SK-N-SH (cell line): ENCODE results near the gene SNW1. TPM values are rescaled to one million over a fixed set of nuclear protein-coding genes. Genes with fewer than 3 reads are reported as not detected.

ENCODE experiments used
- CTCF ChIA-PET: fragments of 300-600, 350-600 bp; formaldehyde crosslinking; extraction: SDS; loops from one replicate; lab custom pipeline; 2021; lab: Yijun Ruan, JAX
- POLR2A ChIA-PET: fragments of 350-600 bp; sonication (Branson Sonifier 250); formaldehyde crosslinking; extraction: SDS; loops from one replicate; lab custom pipeline; 2020; ENCODE audit warnings: antibody characterized with exemption, inconsistent platforms; lab: Yijun Ruan, JAX
- DNase-seq: peaks from one replicate; pipeline ENCODE4 v3.0.0; 2012
- H2AFZ ChIP-seq: fragments of 200-600 bp; sonication (generic); 2 replicates; pipeline ENCODE4 v1.8.1; 2016; ENCODE audit warnings: antibody characterized with exemption, mild to moderate bottlenecking, low read depth
- H3F3A ChIP-seq: fragments of 200-600 bp; sonication (generic); replicated peaks from 2 replicates; pipeline ENCODE3; 2016; ENCODE audit warnings: antibody characterized with exemption, mild to moderate bottlenecking; ENCODE audit not compliant: insufficient read depth
- H3K27ac ChIP-seq, 2 experiments: fragments of 200-500 bp in 1 of 2; fragments of 200-600 bp in 1 of 2; sonication (Bioruptor generic) in 1 of 2; sonication (generic), shearing (Covaris generic) in 1 of 2; 2 replicates each; pipeline versions ENCODE4 v1.5.1 to v1.6.1; 2014 to 2016; ENCODE audit warnings: low read depth in 2 of 2, inconsistent platforms in 1 of 2, low read length in 1 of 2, mild to moderate bottlenecking in 1 of 2, mixed read lengths in 1 of 2
- H3K27me3 ChIP-seq: fragments of 200-600 bp; sonication (generic), shearing (Covaris generic); 2 replicates; pipeline ENCODE4 v1.6.1; 2016; ENCODE audit warnings: mixed run types; ENCODE audit not compliant: insufficient read depth
- H3K36me3 ChIP-seq, 2 experiments: fragments of 200-500 bp in 1 of 2; fragments of 200-600 bp in 1 of 2; sonication (Bioruptor generic) in 1 of 2; sonication (generic) in 1 of 2; replicated peaks in 1 of 2; 2 replicates each; pipeline versions ENCODE3 to v1.5.1; 2014 to 2016; ENCODE audit warnings: low read length in 1 of 2, mild to moderate bottlenecking in 1 of 2; ENCODE audit not compliant: insufficient read depth in 2 of 2, control insufficient read depth in 1 of 2
- H3K4me1 ChIP-seq, 2 experiments: fragments of 200-500 bp in 1 of 2; fragments of 200-600 bp in 1 of 2; sonication (Bioruptor generic) in 1 of 2; sonication (generic), shearing (Covaris generic) in 1 of 2; 2 replicates each; pipeline versions ENCODE4 v1.5.1 to v1.6.1; 2014 to 2016; ENCODE audit warnings: low read depth in 1 of 2, low read length in 1 of 2, mixed run types in 1 of 2; ENCODE audit not compliant: insufficient read depth in 2 of 2, control insufficient read depth in 1 of 2
- H3K4me2 ChIP-seq: fragments of 200-600 bp; sonication (generic), shearing (Covaris generic); 2 replicates; pipeline ENCODE4 v1.6.1; 2017; ENCODE audit warnings: mixed run types
- H3K4me3 ChIP-seq, 2 experiments: fragments of 200-500 bp in 1 of 2; fragments of 200-600 bp in 1 of 2; sonication (Bioruptor generic) in 1 of 2; sonication (generic), shearing (Covaris generic) in 1 of 2; 2 replicates each; pipeline versions ENCODE4 v1.5.1 to v1.8.1; 2014 to 2016; ENCODE audit warnings: low read depth in 2 of 2, inconsistent platforms in 1 of 2, low read length in 1 of 2, mild to moderate bottlenecking in 1 of 2, mixed read lengths in 1 of 2, moderate library complexity in 1 of 2
- H3K79me2 ChIP-seq: fragments of 200-600 bp; sonication (generic); 2 replicates; pipeline ENCODE4 v1.8.1; 2017; ENCODE audit warnings: mild to moderate bottlenecking; ENCODE audit not compliant: insufficient read depth
- H3K9ac ChIP-seq: fragments of 200-600 bp; sonication (generic); 2 replicates; pipeline ENCODE4 v1.6.1; 2017; ENCODE audit warnings: mixed run types
- H3K9me2 ChIP-seq: fragments of 200-600 bp; sonication (generic); 2 replicates; pipeline ENCODE4 v1.6.1; 2017; ENCODE audit warnings: mixed run types
- H3K9me3 ChIP-seq: fragments of 200-600 bp; sonication (generic); 2 replicates; pipeline ENCODE4 v1.6.1; 2017; ENCODE audit warnings: mixed run types, mild to moderate bottlenecking, moderate library complexity
- H4K20me1 ChIP-seq: fragments of 200-600 bp; sonication (generic); 2 replicates; pipeline ENCODE4 v1.6.1; 2017; ENCODE audit warnings: mild to moderate bottlenecking, mixed run types; ENCODE audit not compliant: insufficient read depth
- GABPA ChIP-seq: IDR thresholded peaks from 2 replicates; pipeline ENCODE4 v1.4.0; 2012; ENCODE audit warnings: low read depth, mild to moderate bottlenecking
- IRF3 ChIP-seq: fragments of 150-350 bp; IDR thresholded peaks from 2 replicates; pipeline ENCODE4 v1.6.1; 2016; ENCODE audit warnings: mild to moderate bottlenecking, low read depth, low read length
- JUND ChIP-seq: IDR thresholded peaks from 2 replicates; pipeline ENCODE4 v1.4.0; 2012
- MAX ChIP-seq: IDR thresholded peaks from 2 replicates; pipeline ENCODE4 v1.4.0; 2012; ENCODE audit warnings: low read depth
- NRF1 ChIP-seq: IDR thresholded peaks from 2 replicates; pipeline ENCODE4 v1.6.1; 2012; ENCODE audit warnings: low read depth, mild to moderate bottlenecking, low read length
- RAD21 ChIP-seq: IDR thresholded peaks from 2 replicates; pipeline ENCODE4 v1.6.1; 2012; ENCODE audit warnings: mild to moderate bottlenecking, low read length
- RCOR1 ChIP-seq: fragments of 150-350 bp; IDR thresholded peaks from 2 replicates; pipeline ENCODE4 v1.6.1; 2017; ENCODE audit warnings: antibody characterized with exemption, low read length
- REST ChIP-seq: IDR thresholded peaks from 2 replicates; pipeline ENCODE4 v1.6.1; 2012; ENCODE audit warnings: mild to moderate bottlenecking, low read depth, low read length, moderate library complexity
- RXRA ChIP-seq: IDR thresholded peaks from 2 replicates; pipeline ENCODE4 v1.4.0; 2012; ENCODE audit warnings: low read depth, mild to moderate bottlenecking, borderline replicate concordance
- SMC3 ChIP-seq: IDR thresholded peaks from 2 replicates; pipeline ENCODE4 v1.6.1; 2012; ENCODE audit warnings: low read depth, low read length, improper control_type of control experiment
- TAF1 ChIP-seq: IDR thresholded peaks from 2 replicates; pipeline ENCODE4 v1.6.1; 2012; ENCODE audit warnings: low read depth, mild to moderate bottlenecking, low read length, moderate library complexity, borderline replicate concordance
- TEAD4 ChIP-seq: IDR thresholded peaks from 2 replicates; pipeline ENCODE4 v1.4.0; 2012; ENCODE audit warnings: mild to moderate bottlenecking, borderline replicate concordance; ENCODE audit not compliant: insufficient read depth
- ZBTB33 ChIP-seq: IDR thresholded peaks from 2 replicates; pipeline ENCODE4 v1.4.0; 2012; ENCODE audit warnings: low read depth, borderline replicate concordance
- WGBS: methylation state at CpG from one replicate; pipeline ENCODE4 v1.1.6; 2017; ENCODE audit warnings: low lambda C conversion rate; 5-methylcytosine and 5-hydroxymethylcytosine counted together
- polyA plus RNA-seq, 3 experiments: library from polyadenylated mRNA; depleted of rRNA; stranded (reverse); fragments of >200 nt; gene quantifications; 2 replicates each; pipeline ENCODE4 v1.2.3, GENCODE V29; 2012

SNW1 gene
- polyA plus RNA-seq, 1 of the 3 experiments (the other 2 are of a cell fraction) = 30.2 TPM

GRCh38 chr14:77809011-77809410, 48.1 kb upstream of the SNW1 start:
- Histone ChIP-seq H3K27me3 (no peaks in the 10 kb centered on the region), H3K79me2 (no peaks in the 10 kb centered on the region), H3K9me2 (no peaks in the 10 kb centered on the region), H3K9ac (no peak overlapping the region), H4K20me1 (no peaks in the 10 kb centered on the region), H3K4me1 (no peaks in the 10 kb centered on the region), H2AFZ (no peak overlapping the region), H3F3A (no peaks in the 10 kb centered on the region), H3K36me3 (no peaks in the 10 kb centered on the region), H3K27ac (no peak overlapping the region), H3K4me3 (no peak overlapping the region), H3K9me3 (no peaks in the 10 kb centered on the region), H3K4me2 (no peak overlapping the region)
- POLR2A ChIA-PET = interaction anchor here (0.9 kb wide), 1 partner anchor 9 kb away, joined by 3 read pairs; the partner anchor contains the start of gene ADCK1
- 93% methylated on average over 1 of the region's 1 CpG for WGBS
- TF ChIP-seq SMC3 = no peak
- TF ChIP-seq IRF3 = no peak
- no peak for TF ChIP-seq TEAD4
- TF ChIP-seq MAX = no peak
- TF ChIP-seq RAD21 = no peak
- no peak for TF ChIP-seq JUND
- no peak for TF ChIP-seq ZBTB33
- TF ChIP-seq GABPA = no peak
- no peak for TF ChIP-seq NRF1
- TF ChIP-seq RXRA = no peak
- TF ChIP-seq RCOR1 = no peak
- no peak for TF ChIP-seq TAF1
- no peak for TF ChIP-seq REST
- CTCF ChIA-PET = interaction anchor here (1.6 kb wide), 1 partner anchor 54 kb away, joined by 3 read pairs; no protein-coding TSS in a partner anchor
- DNase-seq = no peak
